ENCODE measurements around the gene OR56A3. TPM values are rescaled to one million over a fixed set of nuclear protein-coding genes. Genes with fewer than 3 reads are reported as not detected.
"Not testable (repeated sequence)": the region's sequence is repeated elsewhere in the genome, so short reads cannot be mapped to it uniquely, and the experiment has no call there.

The OR56A3 gene
- total RNA-seq, 1 donor from 2014 or later: not detected

DNA sequence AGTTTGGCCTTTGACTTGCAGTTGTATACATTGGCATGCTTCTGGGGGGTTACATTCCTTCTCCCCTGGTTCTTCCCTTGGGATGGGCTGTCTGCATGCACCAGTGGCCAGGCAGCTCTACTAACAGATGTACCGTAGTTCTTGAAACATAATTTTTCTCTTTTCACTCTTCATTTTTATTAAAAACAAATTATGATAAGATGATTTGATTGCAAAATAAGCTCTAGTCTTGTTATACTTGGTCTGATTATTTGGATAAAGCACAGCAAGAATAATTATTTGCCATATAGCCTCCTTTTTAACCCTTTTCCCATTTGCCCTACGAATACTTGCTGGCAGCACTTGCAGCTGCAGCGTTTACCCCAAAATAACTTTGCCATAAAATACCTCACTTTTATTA is 13.5 kb downstream of the OR56A3 start:
- no peak for DNase-seq (ENCODE audit: low read depth)
- Histone ChIP-seq H3K27me3 (ENCODE audit: control insufficient read depth, insufficient read depth, low read length) (no peaks in the 10 kb centered on the region), H3K4me3 (ENCODE audit: low read depth, low read length) (no peak overlapping the region), H3K36me3 (ENCODE audit: control insufficient read depth, insufficient read depth, low read length) (no peaks in the 10 kb centered on the region)
- TF ChIP-seq, protein P1, sequence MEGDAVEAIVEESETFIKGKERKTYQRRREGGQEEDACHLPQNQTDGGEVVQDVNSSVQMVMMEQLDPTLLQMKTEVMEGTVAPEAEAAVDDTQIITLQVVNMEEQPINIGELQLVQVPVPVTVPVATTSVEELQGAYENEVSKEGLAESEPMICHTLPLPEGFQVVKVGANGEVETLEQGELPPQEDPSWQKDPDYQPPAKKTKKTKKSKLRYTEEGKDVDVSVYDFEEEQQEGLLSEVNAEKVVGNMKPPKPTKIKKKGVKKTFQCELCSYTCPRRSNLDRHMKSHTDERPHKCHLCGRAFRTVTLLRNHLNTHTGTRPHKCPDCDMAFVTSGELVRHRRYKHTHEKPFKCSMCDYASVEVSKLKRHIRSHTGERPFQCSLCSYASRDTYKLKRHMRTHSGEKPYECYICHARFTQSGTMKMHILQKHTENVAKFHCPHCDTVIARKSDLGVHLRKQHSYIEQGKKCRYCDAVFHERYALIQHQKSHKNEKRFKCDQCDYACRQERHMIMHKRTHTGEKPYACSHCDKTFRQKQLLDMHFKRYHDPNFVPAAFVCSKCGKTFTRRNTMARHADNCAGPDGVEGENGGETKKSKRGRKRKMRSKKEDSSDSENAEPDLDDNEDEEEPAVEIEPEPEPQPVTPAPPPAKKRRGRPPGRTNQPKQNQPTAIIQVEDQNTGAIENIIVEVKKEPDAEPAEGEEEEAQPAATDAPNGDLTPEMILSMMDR (IDR thresholded peaks at IDR 0.05; ENCODE audit: insufficient read depth, low read length, poor library complexity, severe bottlenecking): no peak

DNA sequence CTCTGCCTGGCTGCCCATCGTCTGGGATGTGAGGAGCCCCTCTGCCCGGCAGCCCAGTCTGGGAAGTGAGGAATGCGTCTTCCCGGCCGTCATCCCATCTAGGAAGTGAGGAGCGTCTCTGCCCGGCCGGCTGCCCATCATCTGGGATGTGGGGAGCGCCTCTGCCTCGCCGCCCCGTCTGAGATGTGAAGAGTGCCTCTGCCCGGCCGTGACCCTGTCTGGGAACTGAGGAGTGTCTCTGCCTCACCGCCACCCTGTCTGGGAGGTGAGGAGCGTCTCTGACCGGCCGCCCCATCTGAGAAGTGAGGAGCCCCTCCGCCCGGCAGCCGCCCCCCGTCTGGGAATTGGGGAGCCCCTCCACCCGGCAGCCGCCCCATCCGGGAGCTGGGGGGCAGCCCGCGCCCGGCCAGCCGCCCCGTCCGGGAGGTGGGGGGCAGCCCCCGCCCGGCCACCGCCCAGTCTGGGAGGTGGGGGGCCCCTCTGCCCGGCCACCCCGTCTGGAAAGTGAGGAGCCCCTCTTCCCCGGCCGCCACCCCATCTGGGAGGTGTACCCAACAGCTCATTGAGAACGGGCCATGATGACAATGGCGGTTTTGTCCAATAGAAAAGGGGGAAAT is 18.8 kb downstream of the OR56A3 start:
- not testable (repeated sequence) for H3K4me3 ChIP-seq (ENCODE audit: low read depth, low read length); H3K27me3 ChIP-seq (ENCODE audit: control insufficient read depth, insufficient read depth, low read length)

DNA sequence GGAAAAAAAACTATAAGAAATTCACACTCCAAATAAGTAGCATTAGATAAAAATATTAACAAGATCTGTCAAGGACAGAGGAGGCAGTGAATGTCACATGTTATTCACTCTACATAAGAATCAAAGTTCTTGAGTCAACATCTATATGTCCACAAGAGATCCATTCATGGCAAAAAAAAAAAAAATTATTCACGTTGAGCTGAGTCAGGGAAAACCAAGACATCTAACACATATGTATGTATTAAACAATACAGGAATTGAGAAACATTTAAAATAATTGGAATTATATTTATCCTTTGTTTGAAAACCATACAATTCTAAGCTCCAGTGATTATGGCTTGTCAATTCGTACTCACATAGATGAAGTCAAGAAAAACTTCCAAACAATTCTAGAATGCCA is 24.9 kb downstream of the OR56A3 start:
- TF ChIP-seq, protein P1 (IDR thresholded peaks at IDR 0.05; ENCODE audit: insufficient read depth, low read length, poor library complexity, severe bottlenecking): no peak
- H3K27me3 ChIP-seq (ENCODE audit: control insufficient read depth, insufficient read depth, low read length): no peaks in the 10 kb centered on the region
- H3K4me3 ChIP-seq (ENCODE audit: low read depth, low read length): no peak overlapping the region

More for the DNA sequence above, 18.8 kb downstream of the OR56A3 start:
- not testable (repeated sequence) for DNase-seq (ENCODE audit: low read depth); H3K36me3 ChIP-seq (ENCODE audit: control insufficient read depth, insufficient read depth, low read length)

DNA sequence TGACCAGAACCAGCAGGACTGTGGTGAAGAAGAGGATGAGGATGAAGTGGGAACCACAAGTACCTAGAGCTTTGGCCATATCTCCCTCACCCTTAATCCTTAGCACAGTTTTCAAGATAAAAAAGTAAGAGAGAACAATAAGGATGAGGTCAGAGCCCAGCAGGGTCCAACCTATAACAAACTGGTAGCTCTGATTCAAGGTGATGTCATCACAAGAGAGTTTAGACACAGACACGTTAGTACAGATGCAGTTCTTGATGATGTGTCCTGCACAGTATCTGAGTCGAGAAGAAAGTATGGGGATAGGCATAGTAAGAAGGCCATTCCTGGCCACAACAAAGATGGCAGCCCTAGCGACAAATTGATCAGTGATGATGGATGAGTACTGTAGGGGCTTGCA is 25.7 kb downstream of the OR56A3 start:
- H3K36me3 ChIP-seq (ENCODE audit: control insufficient read depth, insufficient read depth, low read length): no peaks in the 10 kb centered on the region
- TF ChIP-seq, protein P1 (IDR thresholded peaks at IDR 0.05; ENCODE audit: insufficient read depth, low read length, poor library complexity, severe bottlenecking): no peak
- no peak for DNase-seq (ENCODE audit: low read depth)
- H3K4me3 ChIP-seq (ENCODE audit: low read depth, low read length): no peak overlapping the region
- no peaks in the 10 kb centered on the region for H3K27me3 ChIP-seq (ENCODE audit: control insufficient read depth, insufficient read depth, low read length)

More for the DNA sequence above, 24.9 kb downstream of the OR56A3 start:
- no peaks in the 10 kb centered on the region for H3K36me3 ChIP-seq (ENCODE audit: control insufficient read depth, insufficient read depth, low read length)
- no peak for DNase-seq (ENCODE audit: low read depth)

DNA sequence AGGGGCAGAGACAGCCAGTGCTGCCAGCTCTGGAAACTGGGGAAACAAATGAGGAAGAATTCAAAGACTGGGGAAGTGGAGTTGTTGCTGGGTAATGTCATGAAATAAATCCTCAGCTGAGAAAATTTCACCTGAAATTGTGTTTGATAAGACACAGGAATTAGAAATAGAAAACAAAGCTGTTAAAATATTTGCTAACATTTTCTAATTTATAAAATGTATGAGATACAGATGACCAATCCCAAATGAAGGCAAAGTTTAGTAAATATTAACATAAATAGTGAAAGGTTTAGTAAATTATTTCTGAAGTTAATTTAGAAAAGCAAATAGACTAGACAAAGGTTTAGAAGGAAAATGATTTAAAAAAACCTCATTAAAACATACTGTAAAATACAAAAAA is 26.3 kb downstream of the OR56A3 start, which contains the start of gene OR56A5:
Gene OR56A5, minus strand, starts transcription at position 101 of the 400 bp plus-strand sequence. Its CDS starts 0 bp downstream, at position 101.
- no peak within 1 kb of the TSS for H3K4me3 ChIP-seq (ENCODE audit: low read depth, low read length)

DNA sequence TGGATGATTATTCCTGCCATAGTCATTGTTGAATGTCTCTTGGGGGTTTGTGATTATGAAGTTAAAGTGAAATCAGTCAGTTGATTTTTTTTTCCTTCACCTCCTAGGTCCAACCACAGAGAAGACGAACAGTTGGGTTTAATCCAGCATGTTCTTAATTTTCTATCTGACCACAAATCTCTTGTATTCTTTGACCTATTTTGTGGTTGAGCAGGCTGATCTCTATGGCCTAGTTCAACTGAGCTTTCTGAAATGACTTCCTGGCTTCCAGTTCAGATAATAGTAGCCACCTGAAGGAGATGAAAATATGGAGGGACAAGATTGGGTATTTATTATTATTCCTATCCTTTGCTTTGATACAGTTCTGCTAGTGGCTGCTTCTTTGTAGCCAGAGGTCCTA is 31.5 kb downstream of the OR56A3 start:
- TF ChIP-seq, protein P1 (IDR thresholded peaks at IDR 0.05; ENCODE audit: insufficient read depth, low read length, poor library complexity, severe bottlenecking): no peak
- DNase-seq (ENCODE audit: low read depth): no peak

More for the DNA sequence above, 26.3 kb downstream of the OR56A3 start, which contains the start of gene OR56A5:
- DNase-seq (ENCODE audit: low read depth): no peak
- Histone ChIP-seq H3K27me3 (ENCODE audit: control insufficient read depth, insufficient read depth, low read length) (no peaks in the 10 kb centered on the region), H3K36me3 (ENCODE audit: control insufficient read depth, insufficient read depth, low read length) (no peaks in the 10 kb centered on the region)
- TF ChIP-seq, protein P1 (IDR thresholded peaks at IDR 0.05; ENCODE audit: insufficient read depth, low read length, poor library complexity, severe bottlenecking): no peak

More for the DNA sequence above, 31.5 kb downstream of the OR56A3 start:
- Histone ChIP-seq H3K36me3 (ENCODE audit: control insufficient read depth, insufficient read depth, low read length) (no peaks in the 10 kb centered on the region), H3K27me3 (ENCODE audit: control insufficient read depth, insufficient read depth, low read length) (no peaks in the 10 kb centered on the region), H3K4me3 (ENCODE audit: low read depth, low read length) (no peak overlapping the region)

Data from kidney epithelial cell (primary cell).